WTC11 (cell line): ENCODE measurements around the gene TRIP13. TPM values are rescaled to one million over a fixed set of nuclear protein-coding genes. Genes with fewer than 3 reads are reported as not detected.

Experiments used
- ATAC-seq: fragments of 200-7000 bp; cut with Tn5 transposase; 2 replicates; pipeline ENCODE4 v1.10.0; 2021; ENCODE audit warnings: mild to moderate bottlenecking, moderate library complexity
- CTCF ChIA-PET: fragments of 300-600 bp; sonication (Branson Sonifier 250); formaldehyde crosslinking; loops from one replicate; lab custom pipeline; 2021; ENCODE audit warnings: antibody characterized with exemption; lab: Charles Lee
- POLR2A ChIA-PET: fragments of 350-600 bp; sonication (Branson Sonifier 250); formaldehyde crosslinking; loops from one replicate; lab custom pipeline; 2021; ENCODE audit warnings: antibody characterized with exemption; lab: Charles Lee
- DNase-seq: peaks from one replicate; pipeline ENCODE4 v3.0.0; 2021; ENCODE audit warnings: low spot score
- H3K27ac Mint-ChIP-seq: 2 replicates; pipeline ENCODE4 v1.8.0; 2021; ENCODE audit warnings: mixed read lengths
- H3K27me3 Mint-ChIP-seq: 2 replicates; pipeline ENCODE4 v1.8.0; 2021; ENCODE audit warnings: low read depth, mild to moderate bottlenecking, moderate library complexity, mixed read lengths
- H3K36me3 Mint-ChIP-seq: 2 replicates; pipeline ENCODE4 v1.8.0; 2021; ENCODE audit warnings: mixed read lengths
- H3K4me1 Mint-ChIP-seq: 2 replicates; pipeline ENCODE4 v1.8.0; 2022; ENCODE audit warnings: mixed read lengths
- H3K4me3 Mint-ChIP-seq: 2 replicates; pipeline ENCODE4 v1.8.0; 2021; ENCODE audit warnings: mild to moderate bottlenecking, moderate library complexity, mixed read lengths
- H3K9me3 Mint-ChIP-seq: 2 replicates; pipeline ENCODE4 v1.8.0; 2021; ENCODE audit warnings: mixed read lengths
- CDX4 ChIP-seq: fragments of 250-450 bp; sonication (Bioruptor Pico); IDR thresholded peaks from 2 replicates; pipeline ENCODE4 v1.9.0; 2021; ENCODE audit warnings: moderate library complexity, mild to moderate bottlenecking, inconsistent platforms, borderline replicate concordance
- CREM ChIP-seq: sonication (generic); formaldehyde crosslinking; IDR thresholded peaks from 2 replicates; pipeline ENCODE4 v1.8.1; 2022; ENCODE audit warnings: mild to moderate bottlenecking, missing genetic modification reagents, moderate library complexity
- EMX1 ChIP-seq: fragments of 250-450 bp; sonication (Bioruptor Pico); IDR thresholded peaks from 2 replicates; pipeline ENCODE4 v1.8.0; 2021; ENCODE audit warnings: mild to moderate bottlenecking
- FOXJ3 ChIP-seq: sonication (generic); formaldehyde crosslinking; IDR thresholded peaks from 2 replicates; pipeline ENCODE4 v1.9.0; 2021; ENCODE audit warnings: missing genetic modification reagents, mild to moderate bottlenecking, borderline replicate concordance
- FOXP1 ChIP-seq: sonication (generic); formaldehyde crosslinking; IDR thresholded peaks from 2 replicates; pipeline ENCODE4 v1.8.0; 2022; ENCODE audit warnings: missing genetic modification reagents, mild to moderate bottlenecking, moderate library complexity, borderline replicate concordance
- GRHL2 ChIP-seq: fragments of 250-450 bp; sonication (Bioruptor Pico); IDR thresholded peaks from 2 replicates; pipeline ENCODE4 v1.8.0; 2022; ENCODE audit warnings: mild to moderate bottlenecking, moderate library complexity; ENCODE audit not compliant: insufficient replicate concordance, severe bottlenecking
- KAT7 ChIP-seq: sonication (generic); formaldehyde crosslinking; IDR thresholded peaks from 2 replicates; pipeline ENCODE4 v1.8.1; 2023; ENCODE audit warnings: missing genetic modification reagents, mild to moderate bottlenecking, borderline replicate concordance
- MXD4 ChIP-seq: fragments of 250-450 bp; sonication (Bioruptor Pico); IDR thresholded peaks from 2 replicates; pipeline ENCODE4 v1.8.0; 2021; ENCODE audit warnings: mild to moderate bottlenecking, moderate library complexity, borderline replicate concordance
- MYBL2 ChIP-seq: sonication (generic); formaldehyde crosslinking; IDR thresholded peaks from 2 replicates; pipeline ENCODE4 v1.8.1; 2023; ENCODE audit warnings: mild to moderate bottlenecking, moderate library complexity, missing genetic modification reagents
- NFATC4 ChIP-seq: fragments of 250-450 bp; sonication (Bioruptor Pico); IDR thresholded peaks from 2 replicates; pipeline ENCODE4 v1.9.0; 2021; ENCODE audit warnings: mild to moderate bottlenecking
- NFE2L1 ChIP-seq: sonication (generic); formaldehyde crosslinking; IDR thresholded peaks from 2 replicates; pipeline ENCODE4 v1.8.1; 2023; ENCODE audit warnings: missing genetic modification reagents
- NR1H2 ChIP-seq: sonication (generic); formaldehyde crosslinking; IDR thresholded peaks from 2 replicates; pipeline ENCODE4 v1.9.0; 2021; ENCODE audit warnings: mild to moderate bottlenecking, moderate library complexity, missing genetic modification reagents
- NR3C1 ChIP-seq: sonication (generic); formaldehyde crosslinking; conservative IDR thresholded peaks from 2 replicates; pipeline ENCODE4 v1.8.1; 2023; ENCODE audit warnings: low read depth, mild to moderate bottlenecking, missing genetic modification reagents
- PRDM15 ChIP-seq: sonication (generic); formaldehyde crosslinking; IDR thresholded peaks from 2 replicates; pipeline ENCODE4 v1.8.0; 2022; ENCODE audit warnings: missing genetic modification reagents
- RELA ChIP-seq: sonication (generic); formaldehyde crosslinking; IDR thresholded peaks from 2 replicates; pipeline ENCODE4 v1.8.1; 2022; ENCODE audit warnings: missing genetic modification reagents, mild to moderate bottlenecking, borderline replicate concordance
- SP1 ChIP-seq: sonication (generic); formaldehyde crosslinking; conservative IDR thresholded peaks from 2 replicates; pipeline ENCODE4 v1.8.1; 2022; ENCODE audit warnings: missing genetic modification reagents
- ZNF138 ChIP-seq: sonication (generic); formaldehyde crosslinking; conservative IDR thresholded peaks from 2 replicates; pipeline ENCODE4 v1.8.1; 2022; ENCODE audit warnings: mild to moderate bottlenecking, moderate library complexity, missing genetic modification reagents
- ZNF263 ChIP-seq: sonication (generic); formaldehyde crosslinking; IDR thresholded peaks from 2 replicates; pipeline ENCODE4 v1.8.1; 2022; ENCODE audit warnings: low read depth, mild to moderate bottlenecking, moderate library complexity, missing genetic modification reagents
- ZNF416 ChIP-seq: fragments of 250-450 bp; sonication (Bioruptor Pico); IDR thresholded peaks from 2 replicates; pipeline ENCODE4 v1.9.0; 2021; ENCODE audit warnings: mild to moderate bottlenecking, inconsistent platforms
- total RNA-seq: library from RNA; stranded (reverse); gene quantifications from 3 replicates; pipeline ENCODE4 v1.2.3, GENCODE V29; 2021
- TF ChIP-seq, protein P1 (sequence below): fragments of 250-450 bp; sonication (Bioruptor Pico); IDR thresholded peaks from 2 replicates; pipeline ENCODE4 v1.8.0; 2021; ENCODE audit warnings: mild to moderate bottlenecking
- TF ChIP-seq, protein P2 (sequence below): sonication (generic); formaldehyde crosslinking; IDR thresholded peaks from 2 replicates; pipeline ENCODE4 v1.8.1; 2022; ENCODE audit warnings: low read depth, missing genetic modification reagents, borderline replicate concordance
- TF ChIP-seq, protein P3 (sequence below): sonication (generic); formaldehyde crosslinking; IDR thresholded peaks from 2 replicates; pipeline ENCODE4 v1.8.0; 2022; ENCODE audit warnings: mild to moderate bottlenecking, missing genetic modification reagents
- TF ChIP-seq, protein P4 (sequence below): sonication (generic); formaldehyde crosslinking; IDR thresholded peaks from 2 replicates; pipeline ENCODE4 v1.8.0; 2022; ENCODE audit warnings: mild to moderate bottlenecking, missing genetic modification reagents
- TF ChIP-seq, protein P5 (sequence below): sonication (generic); formaldehyde crosslinking; IDR thresholded peaks from 2 replicates; pipeline ENCODE4 v1.8.1; 2023; ENCODE audit warnings: mild to moderate bottlenecking, missing genetic modification reagents

TRIP13 gene
- total RNA-seq, 1 experiment from 2014 or later: 33.7 TPM

GRCh38 chr5:867300-867870 is 25.3 kb upstream of the TRIP13 start:
- no peak overlapping the region for H3K27ac Mint-ChIP-seq
- H3K36me3 Mint-ChIP-seq: peaks cover 70% of the 10 kb centered on the region
- peak; percentile 31; the same call in 1 of the 2 replicates for ATAC-seq
- no peaks in the 10 kb centered on the region for H3K4me1 Mint-ChIP-seq
- ChIA-PET POLR2A (no interaction called here), CTCF (no interaction called here)
- no peak for TF ChIP-seq NR1H2 (CRISPR knock-in tag)
- no peak for TF ChIP-seq NFATC4
- TF ChIP-seq FOXJ3 (CRISPR knock-in tag): no peak
- no peak for TF ChIP-seq KAT7 (CRISPR knock-in tag)
- TF ChIP-seq ZNF416 (CRISPR knock-in tag): no peak
- no peak for TF ChIP-seq ZNF263 (CRISPR knock-in tag)
- TF ChIP-seq CDX4: no peak
- no peak for TF ChIP-seq NFE2L1
- TF ChIP-seq FOXP1 (CRISPR knock-in tag): no peak
- TF ChIP-seq, protein P1, sequence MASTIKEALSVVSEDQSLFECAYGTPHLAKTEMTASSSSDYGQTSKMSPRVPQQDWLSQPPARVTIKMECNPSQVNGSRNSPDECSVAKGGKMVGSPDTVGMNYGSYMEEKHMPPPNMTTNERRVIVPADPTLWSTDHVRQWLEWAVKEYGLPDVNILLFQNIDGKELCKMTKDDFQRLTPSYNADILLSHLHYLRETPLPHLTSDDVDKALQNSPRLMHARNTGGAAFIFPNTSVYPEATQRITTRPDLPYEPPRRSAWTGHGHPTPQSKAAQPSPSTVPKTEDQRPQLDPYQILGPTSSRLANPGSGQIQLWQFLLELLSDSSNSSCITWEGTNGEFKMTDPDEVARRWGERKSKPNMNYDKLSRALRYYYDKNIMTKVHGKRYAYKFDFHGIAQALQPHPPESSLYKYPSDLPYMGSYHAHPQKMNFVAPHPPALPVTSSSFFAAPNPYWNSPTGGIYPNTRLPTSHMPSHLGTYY (CRISPR knock-in tag): no peak
- no peak for TF ChIP-seq RELA (CRISPR knock-in tag)
- TF ChIP-seq ZNF138 (CRISPR knock-in tag): no peak
- TF ChIP-seq SP1 (CRISPR knock-in tag): no peak
- no peak for TF ChIP-seq PRDM15 (CRISPR knock-in tag)
- no peak for TF ChIP-seq NR3C1 (CRISPR knock-in tag)
- TF ChIP-seq CREM (CRISPR knock-in tag): no peak
- TF ChIP-seq EMX1 (CRISPR knock-in tag): no peak
- TF ChIP-seq, protein P2, sequence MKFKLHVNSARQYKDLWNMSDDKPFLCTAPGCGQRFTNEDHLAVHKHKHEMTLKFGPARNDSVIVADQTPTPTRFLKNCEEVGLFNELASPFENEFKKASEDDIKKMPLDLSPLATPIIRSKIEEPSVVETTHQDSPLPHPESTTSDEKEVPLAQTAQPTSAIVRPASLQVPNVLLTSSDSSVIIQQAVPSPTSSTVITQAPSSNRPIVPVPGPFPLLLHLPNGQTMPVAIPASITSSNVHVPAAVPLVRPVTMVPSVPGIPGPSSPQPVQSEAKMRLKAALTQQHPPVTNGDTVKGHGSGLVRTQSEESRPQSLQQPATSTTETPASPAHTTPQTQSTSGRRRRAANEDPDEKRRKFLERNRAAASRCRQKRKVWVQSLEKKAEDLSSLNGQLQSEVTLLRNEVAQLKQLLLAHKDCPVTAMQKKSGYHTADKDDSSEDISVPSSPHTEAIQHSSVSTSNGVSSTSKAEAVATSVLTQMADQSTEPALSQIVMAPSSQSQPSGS (CRISPR knock-in tag): no peak
- no peak for TF ChIP-seq MYBL2 (CRISPR knock-in tag)
- no peak overlapping the region for H3K4me3 Mint-ChIP-seq
- no peaks in the 10 kb centered on the region for H3K27me3 Mint-ChIP-seq
- no peaks in the 10 kb centered on the region for H3K9me3 Mint-ChIP-seq
- peak; percentile 25 for DNase-seq

DNA sequence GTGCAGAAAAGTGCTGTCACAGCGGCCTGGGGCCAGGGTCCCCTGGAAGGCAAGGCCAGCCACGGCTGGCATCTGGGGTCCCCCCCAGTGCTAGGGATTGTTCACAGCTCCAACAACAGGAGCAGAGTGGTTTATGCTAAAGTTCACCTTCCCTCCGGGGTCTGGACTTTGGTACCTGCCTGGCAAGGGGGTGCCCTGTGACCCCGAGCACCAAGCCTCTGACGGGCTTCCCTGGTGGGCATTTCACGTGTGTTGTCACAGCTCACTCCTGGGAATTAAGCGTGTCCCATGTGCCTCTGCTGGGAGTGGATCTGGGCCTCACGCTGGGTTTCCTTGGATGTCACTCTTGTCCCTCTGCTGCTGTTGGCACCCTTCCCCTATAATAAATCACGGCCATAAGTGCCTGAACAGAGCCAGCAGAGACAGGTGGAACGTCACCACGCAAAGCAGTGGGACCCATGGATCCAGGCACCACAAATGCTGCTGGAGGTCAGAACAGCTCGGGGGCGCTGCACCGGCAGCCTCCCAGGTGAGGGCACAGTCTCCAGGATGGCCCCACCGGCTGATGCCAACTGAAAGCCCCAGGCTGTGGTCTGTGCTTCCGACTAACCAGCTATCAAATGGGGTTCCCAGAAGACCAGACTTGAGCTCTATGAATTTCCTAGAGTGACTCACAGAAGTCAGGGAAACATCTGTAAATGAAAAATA is 24.1 kb upstream of the TRIP13 start:
- no peak for ATAC-seq
- Mint-ChIP-seq H3K27ac (no peak overlapping the region), H3K4me1 (no peaks in the 10 kb centered on the region), H3K4me3 (no peak overlapping the region), H3K9me3 (no peaks in the 10 kb centered on the region), H3K36me3 (peaks cover 75% of the 10 kb centered on the region), H3K27me3 (no peaks in the 10 kb centered on the region)
- CTCF ChIA-PET: no interaction called here
- no peak for DNase-seq
- POLR2A ChIA-PET: no interaction called here
- TF ChIP-seq GRHL2 (CRISPR knock-in tag) (no peak), MXD4 (CRISPR knock-in tag) (no peak), MYBL2 (CRISPR knock-in tag) (no peak)
- TF ChIP-seq, protein P3, sequence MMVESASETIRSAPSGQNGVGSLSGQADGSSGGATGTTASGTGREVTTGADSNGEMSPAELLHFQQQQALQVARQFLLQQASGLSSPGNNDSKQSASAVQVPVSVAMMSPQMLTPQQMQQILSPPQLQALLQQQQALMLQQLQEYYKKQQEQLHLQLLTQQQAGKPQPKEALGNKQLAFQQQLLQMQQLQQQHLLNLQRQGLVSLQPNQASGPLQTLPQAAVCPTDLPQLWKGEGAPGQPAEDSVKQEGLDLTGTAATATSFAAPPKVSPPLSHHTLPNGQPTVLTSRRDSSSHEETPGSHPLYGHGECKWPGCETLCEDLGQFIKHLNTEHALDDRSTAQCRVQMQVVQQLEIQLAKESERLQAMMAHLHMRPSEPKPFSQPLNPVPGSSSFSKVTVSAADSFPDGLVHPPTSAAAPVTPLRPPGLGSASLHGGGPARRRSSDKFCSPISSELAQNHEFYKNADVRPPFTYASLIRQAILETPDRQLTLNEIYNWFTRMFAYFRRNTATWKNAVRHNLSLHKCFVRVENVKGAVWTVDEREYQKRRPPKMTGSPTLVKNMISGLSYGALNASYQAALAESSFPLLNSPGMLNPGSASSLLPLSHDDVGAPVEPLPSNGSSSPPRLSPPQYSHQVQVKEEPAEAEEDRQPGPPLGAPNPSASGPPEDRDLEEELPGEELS: no peak
- TF ChIP-seq, protein P4, sequence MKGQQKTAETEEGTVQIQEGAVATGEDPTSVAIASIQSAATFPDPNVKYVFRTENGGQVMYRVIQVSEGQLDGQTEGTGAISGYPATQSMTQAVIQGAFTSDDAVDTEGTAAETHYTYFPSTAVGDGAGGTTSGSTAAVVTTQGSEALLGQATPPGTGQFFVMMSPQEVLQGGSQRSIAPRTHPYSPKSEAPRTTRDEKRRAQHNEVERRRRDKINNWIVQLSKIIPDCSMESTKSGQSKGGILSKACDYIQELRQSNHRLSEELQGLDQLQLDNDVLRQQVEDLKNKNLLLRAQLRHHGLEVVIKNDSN (CRISPR knock-in tag): no peak
- TF ChIP-seq, protein P5, sequence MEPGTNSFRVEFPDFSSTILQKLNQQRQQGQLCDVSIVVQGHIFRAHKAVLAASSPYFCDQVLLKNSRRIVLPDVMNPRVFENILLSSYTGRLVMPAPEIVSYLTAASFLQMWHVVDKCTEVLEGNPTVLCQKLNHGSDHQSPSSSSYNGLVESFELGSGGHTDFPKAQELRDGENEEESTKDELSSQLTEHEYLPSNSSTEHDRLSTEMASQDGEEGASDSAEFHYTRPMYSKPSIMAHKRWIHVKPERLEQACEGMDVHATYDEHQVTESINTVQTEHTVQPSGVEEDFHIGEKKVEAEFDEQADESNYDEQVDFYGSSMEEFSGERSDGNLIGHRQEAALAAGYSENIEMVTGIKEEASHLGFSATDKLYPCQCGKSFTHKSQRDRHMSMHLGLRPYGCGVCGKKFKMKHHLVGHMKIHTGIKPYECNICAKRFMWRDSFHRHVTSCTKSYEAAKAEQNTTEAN (CRISPR knock-in tag): no peak
